ENCODE data around the gene SETX.

The SETX gene

GRCh38 chr9:132211570-132211969 is 143.2 kb downstream of the SETX start:
- no peak for DNase-seq
